A549 (cell line): Measurements from ENCODE around the gene TMED8.

Experiments used
- CTCF ChIP-seq: fragments of >200 bp; sonication (Bioruptor Twin); formaldehyde crosslinking; IDR thresholded peaks from 3 replicates; pipeline ENCODE4 v1.5.1; 2016
- HMGXB4 ChIP-seq: fragments of 250-450 bp; sonication (Bioruptor Pico); IDR thresholded peaks from 2 replicates; pipeline ENCODE4 v1.5.0; 2021; ENCODE audit warnings: mild to moderate bottlenecking, moderate library complexity, borderline replicate concordance
- HOXB13 ChIP-seq: fragments of 250-450 bp; sonication (Bioruptor Pico); IDR thresholded peaks from 2 replicates; pipeline ENCODE4 v1.5.0; 2020; ENCODE audit warnings: low read depth, mild to moderate bottlenecking, moderate library complexity
- MAX ChIP-seq: IDR thresholded peaks from 2 replicates; pipeline ENCODE4 v1.6.1; 2012
- MYC ChIP-seq: IDR thresholded peaks from 2 replicates; pipeline ENCODE4 v1.6.1; 2012; ENCODE audit warnings: mild to moderate bottlenecking, inconsistent platforms, low read length, improper control_type of control experiment, borderline replicate concordance
- NFE2L2 ChIP-seq: fragments of 150-350 bp; conservative IDR thresholded peaks from 2 replicates; pipeline ENCODE4 v1.6.1; 2014; ENCODE audit warnings: low read length
- PBX3 ChIP-seq: IDR thresholded peaks from 2 replicates; pipeline ENCODE4 v1.6.1; 2012
- PHF8 ChIP-seq: fragments of 200-600 bp; sonication (generic); IDR thresholded peaks from 2 replicates; pipeline ENCODE4 v1.6.1; 2016; ENCODE audit warnings: low read depth, mild to moderate bottlenecking, antibody characterized with exemption, moderate library complexity, borderline replicate concordance
- POLR2A ChIP-seq: IDR thresholded peaks from 2 replicates; pipeline ENCODE4 v1.6.1; 2012; ENCODE audit warnings: mild to moderate bottlenecking, low read length
- RAD21 ChIP-seq, 2 experiments: fragments of >200 bp in 1 of 2; sonication (Bioruptor Twin) in 1 of 2; formaldehyde crosslinking in 1 of 2; IDR thresholded peaks in 1 of 2; conservative IDR thresholded peaks in 1 of 2; 2 replicates in 1 of 2; 3 replicates in 1 of 2; pipeline ENCODE4 v1.6.1; 2012 to 2018; ENCODE audit warnings: inconsistent platforms in 1 of 2
- RCOR1 ChIP-seq: fragments of 150-350 bp; IDR thresholded peaks from 2 replicates; pipeline ENCODE4 v1.6.1; 2014; ENCODE audit warnings: antibody characterized with exemption, low read length, low read depth

GRCh38 chr14:77306416-77306815 lies 70.5 kb downstream of the TMED8 start:
- TF ChIP-seq POLR2A: no peak
- no peak for TF ChIP-seq CTCF
- TF ChIP-seq HMGXB4 (CRISPR knock-in tag): no peak
- no peak for TF ChIP-seq PHF8
- no peak for TF ChIP-seq MAX
- TF ChIP-seq NFE2L2: no peak
- no peak for TF ChIP-seq RAD21 (conservative IDR thresholded peaks at IDR 0.05 in 1 of 2, IDR thresholded peaks at IDR 0.05 in 1 of 2)
- no peak for TF ChIP-seq PBX3
- TF ChIP-seq RCOR1: no peak
- no peak for TF ChIP-seq MYC
- TF ChIP-seq HOXB13 (CRISPR knock-in tag): no peak
